OCI-LY7 (cell line): ENCODE data around the gene PEX3. TPM values are rescaled to one million over a fixed set of nuclear protein-coding genes. Genes with fewer than 3 reads are reported as not detected.

Source experiments
- BruUV-seq: library from RNA; stranded (reverse); fragments of 400-500 nt; replicated peaks from 2 replicates; lab custom pipeline; 2021; lab: Mats Ljungman, UMichigan
- CTCF ChIA-PET: fragments of 300-600 bp; sonication (Branson Sonifier 250); formaldehyde crosslinking; loops from one replicate; lab custom pipeline; 2022; ENCODE audit warnings: antibody characterized with exemption; ENCODE audit not compliant: unreplicated experiment; lab: Charles Lee
- POLR2A ChIA-PET: fragments of 300-600 bp; sonication (Branson Sonifier 250); formaldehyde crosslinking; loops from one replicate; lab custom pipeline; 2022; ENCODE audit warnings: antibody characterized with exemption; lab: Charles Lee
- DNase-seq: peaks from one replicate; pipeline ENCODE4 v3.0.0-alpha.2; 2015; ENCODE audit warnings: low spot score
- H2AFZ ChIP-seq: fragments of 200-600 bp; sonication (generic), shearing (Covaris generic); 2 replicates; pipeline ENCODE4 v1.6.1; 2014; ENCODE audit warnings: mild to moderate bottlenecking, antibody characterized with exemption, low read length, moderate library complexity
- H3K27ac ChIP-seq: fragments of 200-600 bp; sonication (generic); 2 replicates; pipeline ENCODE4 v1.5.1; 2014; ENCODE audit warnings: mixed run types, low read depth, mild to moderate bottlenecking, moderate library complexity, low read length, inconsistent platforms; ENCODE audit not compliant: poor library complexity, severe bottlenecking
- H3K36me3 ChIP-seq: fragments of 200-600 bp; sonication (generic); 2 replicates; pipeline ENCODE4 v1.6.1; 2014; ENCODE audit warnings: mild to moderate bottlenecking, antibody characterized with exemption, low read length, moderate library complexity, mixed read lengths; ENCODE audit not compliant: insufficient read depth
- H3K4me1 ChIP-seq: fragments of 200-600 bp; sonication (generic); 2 replicates; pipeline ENCODE4 v1.5.1; 2014; ENCODE audit warnings: mild to moderate bottlenecking, low read length; ENCODE audit not compliant: insufficient read depth, poor library complexity, severe bottlenecking
- H3K4me2 ChIP-seq: fragments of 200-600 bp; sonication (generic); 2 replicates; pipeline ENCODE4 v1.6.1; 2014; ENCODE audit warnings: mild to moderate bottlenecking, low read length
- H3K4me3 ChIP-seq: fragments of 200-600 bp; sonication (generic); 2 replicates; pipeline ENCODE4 v1.5.1; 2014; ENCODE audit warnings: mild to moderate bottlenecking, low read depth, low read length; ENCODE audit not compliant: poor library complexity, severe bottlenecking
- H3K79me2 ChIP-seq: fragments of 200-600 bp; sonication (generic); 2 replicates; pipeline ENCODE4 v1.6.1; 2016; ENCODE audit warnings: low read depth, mild to moderate bottlenecking, low read length, moderate library complexity, mixed read lengths; ENCODE audit not compliant: insufficient read depth
- H3K9me2 ChIP-seq: fragments of 200-600 bp; sonication (generic); 2 replicates; pipeline ENCODE4 v1.6.1; 2016; ENCODE audit warnings: mild to moderate bottlenecking, low read length, mixed read lengths; ENCODE audit not compliant: insufficient read depth
- H3K9me3 ChIP-seq: fragments of 200-600 bp; sonication (generic); 2 replicates; pipeline ENCODE4 v1.6.1; 2014; ENCODE audit warnings: mild to moderate bottlenecking, mixed run types, low read length, mixed read lengths
- H4K20me1 ChIP-seq: fragments of 200-600 bp; sonication (generic); 2 replicates; pipeline ENCODE4 v1.6.1; 2014; ENCODE audit warnings: mild to moderate bottlenecking, antibody characterized with exemption, low read length, moderate library complexity, mixed read lengths; ENCODE audit not compliant: insufficient read depth
- CTCF ChIP-seq: fragments of 200-600 bp; sonication (generic); conservative IDR thresholded peaks from 2 replicates; pipeline ENCODE4 v1.5.1; 2014; ENCODE audit warnings: mild to moderate bottlenecking, antibody characterized with exemption, low read length, moderate library complexity, mixed read lengths
- EZH2phosphoT487 ChIP-seq: fragments of 200-600 bp; sonication (generic); IDR thresholded peaks from 2 replicates; pipeline ENCODE4 v1.6.1; 2018; ENCODE audit warnings: low read depth, borderline replicate concordance, mild to moderate bottlenecking, mixed run types, antibody characterized with exemption, low read length, moderate library complexity, mixed read lengths
- intact Hi-C: fragments of 100-400 bp; cut with micrococcal nuclease; formaldehyde crosslinking; loops from one replicate; pipeline ENCODE4 v1.10.0; 2022; ENCODE audit not compliant: unreplicated experiment
- total RNA-seq, 2 experiments: library from RNA; depleted of rRNA in 1 of 2; stranded (reverse); fragments of >200 nt in 1 of 2; shearing (Covaris generic) in 1 of 2; gene quantifications; 2 replicates each; pipeline ENCODE4 v1.2.3, GENCODE V29; 2014 to 2022

PEX3 gene
- total RNA-seq, 2 experiments from 2014 or later, result 14.8 to 27.0 TPM

GRCh38 chr6:143476545-143476944 lies 25.9 kb downstream of the PEX3 start:
- Histone ChIP-seq H3K4me3 (no peak overlapping the region), H4K20me1 (no peaks in the 10 kb centered on the region), H3K9me2 (peaks cover 6% of the 10 kb centered on the region; the same call in 1 of the 2 replicates), H3K9me3 (no peaks in the 10 kb centered on the region), H3K36me3 (peaks cover 80% of the 10 kb centered on the region), H3K4me1 (no peaks in the 10 kb centered on the region), H2AFZ (no peak overlapping the region), H3K4me2 (no peak overlapping the region), H3K79me2 (no peaks in the 10 kb centered on the region), H3K27ac (no peak overlapping the region)
- TF ChIP-seq CTCF (no peak), EZH2phosphoT487 (no peak)
- intact Hi-C loops, result no loop called here
- no TSS peak for BruUV-seq
- POLR2A ChIA-PET, result no interaction called here
- no peak for DNase-seq
- CTCF ChIA-PET, result interaction anchor here (0.6 kb wide), 1 partner anchor 273 kb away, joined by 3 read pairs; no protein-coding TSS in a partner anchor

- no peak overlapping the region for H3K27ac ChIP-seq
- H4K20me1 ChIP-seq, result no peaks in the 10 kb centered on the region
- peaks cover 61% of the 10 kb centered on the region for H3K36me3 ChIP-seq
- no TSS peak for BruUV-seq
- POLR2A ChIA-PET, result interaction anchor here (0.6 to 0.8 kb wide), 3 partner anchors 31 to 126 kb away, joined by 3 to 4 read pairs (median 3); no protein-coding TSS in a partner anchor
- H3K9me3 ChIP-seq, result no peaks in the 10 kb centered on the region
- no peak for TF ChIP-seq EZH2phosphoT487
- TF ChIP-seq CTCF, result no peak
- no peaks in the 10 kb centered on the region for H3K4me1 ChIP-seq
- intact Hi-C loops, result no loop called here
- H2AFZ ChIP-seq, result no peak overlapping the region
- DNase-seq, result no peak
- CTCF ChIA-PET, result no interaction called here
- no peak overlapping the region for H3K4me2 ChIP-seq
- no peaks in the 10 kb centered on the region for H3K79me2 ChIP-seq
- no peak overlapping the region for H3K4me3 ChIP-seq
- peaks cover 6% of the 10 kb centered on the region; the same call in 1 of the 2 replicates for H3K9me2 ChIP-seq
Measured at GRCh38 chr6:143478479-143479062, 28.0 kb downstream of the PEX3 start.

- no peaks in the 10 kb centered on the region for H3K79me2 ChIP-seq
- H3K27ac ChIP-seq, result no peak overlapping the region
- H3K4me3 ChIP-seq, result no peak overlapping the region
- H3K9me2 ChIP-seq, result peaks cover 6% of the 10 kb centered on the region; the same call in 1 of the 2 replicates
- no peaks in the 10 kb centered on the region for H4K20me1 ChIP-seq
- H3K9me3 ChIP-seq, result no peaks in the 10 kb centered on the region
- H3K36me3 ChIP-seq, result peaks cover 26% of the 10 kb centered on the region; the same call in 1 of the 2 replicates
- ChIA-PET CTCF (no interaction called here), POLR2A (interaction anchor here (0.9 to 1.3 kb wide), 4 partner anchors 10 to 45 kb away, joined by 3 to 5 read pairs (median 4); no protein-coding TSS in a partner anchor)
- no peak for DNase-seq
- intact Hi-C loops, result no loop called here
- no peak for TF ChIP-seq EZH2phosphoT487
- TF ChIP-seq CTCF, result no peak
- H3K4me2 ChIP-seq, result no peak overlapping the region
- BruUV-seq, result no TSS peak
- H2AFZ ChIP-seq, result no peak overlapping the region
- H3K4me1 ChIP-seq, result no peaks in the 10 kb centered on the region
Measured at GRCh38 chr6:143482593-143482992, 32.0 kb downstream of the PEX3 start.
